Measurements from ENCODE around the gene GNG13. TPM values are rescaled to one million over a fixed set of nuclear protein-coding genes. Genes with fewer than 3 reads are reported as not detected.
A peak's percentile ranks its signal among the peaks of the same experiment; 100 is the strongest.

GNG13 gene
- total RNA-seq, 1 experiment from 2014 or later: 0.23 TPM

GRCh38 chr16:785563-786535 lies 14.7 kb downstream of the GNG13 start:
- BruUV-seq (replicated peaks): no TSS peak
- intact Hi-C loops (cut with micrococcal nuclease; ENCODE audit: unreplicated experiment) (loop anchor here (5.0 kb wide), 1 partner anchor 44 kb away; the partner anchor contains the start of gene CIAO3), in situ Hi-C loops (cut with HindIII; ENCODE audit: low pct_unique_long_range_greater_than_20kb, low sequenced_read_pairs) (no loop called here)
- CTCF ChIA-PET: interaction anchor here (0.5 to 1.4 kb wide), 7 partner anchors 40 to 76 kb away, joined by 3 to 7 read pairs (median 4); partner anchors contain the start of genes CIAO3 and METRN
- H3K27ac ChIP-seq (ENCODE audit: low read length): no peak overlapping the region
- H3K27me3 ChIP-seq (ENCODE audit: control insufficient read depth, insufficient read depth, low read length): no peaks in the 10 kb centered on the region
- TF ChIP-seq POLR2AphosphoS5 (IDR thresholded peaks at IDR 0.05; ENCODE audit: low read depth, low read length): no peak
- TF ChIP-seq, protein P1, sequence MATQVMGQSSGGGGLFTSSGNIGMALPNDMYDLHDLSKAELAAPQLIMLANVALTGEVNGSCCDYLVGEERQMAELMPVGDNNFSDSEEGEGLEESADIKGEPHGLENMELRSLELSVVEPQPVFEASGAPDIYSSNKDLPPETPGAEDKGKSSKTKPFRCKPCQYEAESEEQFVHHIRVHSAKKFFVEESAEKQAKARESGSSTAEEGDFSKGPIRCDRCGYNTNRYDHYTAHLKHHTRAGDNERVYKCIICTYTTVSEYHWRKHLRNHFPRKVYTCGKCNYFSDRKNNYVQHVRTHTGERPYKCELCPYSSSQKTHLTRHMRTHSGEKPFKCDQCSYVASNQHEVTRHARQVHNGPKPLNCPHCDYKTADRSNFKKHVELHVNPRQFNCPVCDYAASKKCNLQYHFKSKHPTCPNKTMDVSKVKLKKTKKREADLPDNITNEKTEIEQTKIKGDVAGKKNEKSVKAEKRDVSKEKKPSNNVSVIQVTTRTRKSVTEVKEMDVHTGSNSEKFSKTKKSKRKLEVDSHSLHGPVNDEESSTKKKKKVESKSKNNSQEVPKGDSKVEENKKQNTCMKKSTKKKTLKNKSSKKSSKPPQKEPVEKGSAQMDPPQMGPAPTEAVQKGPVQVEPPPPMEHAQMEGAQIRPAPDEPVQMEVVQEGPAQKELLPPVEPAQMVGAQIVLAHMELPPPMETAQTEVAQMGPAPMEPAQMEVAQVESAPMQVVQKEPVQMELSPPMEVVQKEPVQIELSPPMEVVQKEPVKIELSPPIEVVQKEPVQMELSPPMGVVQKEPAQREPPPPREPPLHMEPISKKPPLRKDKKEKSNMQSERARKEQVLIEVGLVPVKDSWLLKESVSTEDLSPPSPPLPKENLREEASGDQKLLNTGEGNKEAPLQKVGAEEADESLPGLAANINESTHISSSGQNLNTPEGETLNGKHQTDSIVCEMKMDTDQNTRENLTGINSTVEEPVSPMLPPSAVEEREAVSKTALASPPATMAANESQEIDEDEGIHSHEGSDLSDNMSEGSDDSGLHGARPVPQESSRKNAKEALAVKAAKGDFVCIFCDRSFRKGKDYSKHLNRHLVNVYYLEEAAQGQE (IDR thresholded peaks at IDR 0.05; ENCODE audit: insufficient read depth in 1 of 2, low read depth in 2 of 2, low read length in 1 of 2): no peak; a peak in 1 of 4 replicates
- peak; percentile 96 for TF ChIP-seq CTCF (IDR thresholded peaks at IDR 0.05)
- TF ChIP-seq TCF7L2 (IDR thresholded peaks at IDR 0.05; ENCODE audit: low read depth, low read length): no peak
- TF ChIP-seq SIN3A (IDR thresholded peaks at IDR 0.05; ENCODE audit: borderline replicate concordance, insufficient read depth, low read depth, low read length): no peak
- POLR2A ChIA-PET: no interaction called here
- H3K4me3 ChIP-seq (ENCODE audit: low read depth in 2 of 2, low read length in 2 of 2): no peak overlapping the region
- H3K9me3 ChIP-seq (ENCODE audit: control insufficient read depth, insufficient read depth, low read depth, low read length): no peaks in the 10 kb centered on the region
- ATAC-seq (peak; percentile 58), DNase-seq (ENCODE audit: low read depth, low spot score) (no peak)
- H3K4me1 ChIP-seq (ENCODE audit: control insufficient read depth, insufficient read depth, low read length): peaks cover 4% of the 10 kb centered on the region
- peaks cover 2% of the 10 kb centered on the region; the same call in 1 of the 2 replicates for H3K36me3 ChIP-seq (ENCODE audit: control insufficient read depth, insufficient read depth, low read length)

DNA sequence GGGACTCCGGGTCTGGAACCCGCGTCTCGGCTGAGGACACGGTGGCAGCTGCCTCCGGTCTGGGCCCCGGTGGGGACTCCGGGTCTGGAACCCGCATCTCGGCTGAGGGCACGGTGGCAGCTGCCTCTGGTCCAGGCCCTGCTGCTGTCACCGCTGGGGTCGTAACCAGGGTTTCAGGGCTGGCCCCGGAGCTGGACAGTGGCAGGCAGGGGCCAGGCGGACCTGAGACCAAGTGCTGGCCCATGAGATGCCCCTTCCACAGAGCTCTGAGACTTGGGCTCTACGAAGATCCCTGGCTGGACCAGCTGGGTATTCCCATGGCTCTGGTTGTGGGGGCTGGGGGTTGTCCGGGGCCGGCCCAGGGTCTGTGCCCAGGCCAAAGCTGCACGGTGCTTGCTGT lies 16.1 kb downstream of the GNG13 start:
- Histone ChIP-seq H3K27me3 (ENCODE audit: control insufficient read depth, insufficient read depth, low read length) (no peaks in the 10 kb centered on the region), H3K9me3 (ENCODE audit: control insufficient read depth, insufficient read depth, low read depth, low read length) (no peaks in the 10 kb centered on the region), H3K36me3 (ENCODE audit: control insufficient read depth, insufficient read depth, low read length) (peaks cover 2% of the 10 kb centered on the region; the same call in 1 of the 2 replicates), H3K27ac (ENCODE audit: low read length) (no peak overlapping the region), H3K4me3 (ENCODE audit: low read depth in 2 of 2, low read length in 2 of 2) (no peak overlapping the region), H3K4me1 (ENCODE audit: control insufficient read depth, insufficient read depth, low read length) (peaks cover 4% of the 10 kb centered on the region)
- no peak for DNase-seq (ENCODE audit: low read depth, low spot score)
- CTCF ChIA-PET: interaction anchor here (1.2 to 1.4 kb wide), 4 partner anchors 38 to 75 kb away, joined by 4 to 7 read pairs (median 4); no protein-coding TSS in a partner anchor
- POLR2A ChIA-PET: interaction anchor here (0.6 kb wide), 3 partner anchors 11 to 56 kb away, joined by 3 to 10 read pairs (median 5); no protein-coding TSS in a partner anchor
- no TSS peak for BruUV-seq (replicated peaks)
- in situ Hi-C loops (cut with HindIII; ENCODE audit: low pct_unique_long_range_greater_than_20kb, low sequenced_read_pairs): no loop called here
- intact Hi-C loops (cut with micrococcal nuclease; ENCODE audit: unreplicated experiment): no loop called here
- ATAC-seq: no peak
- TF ChIP-seq CTCF (IDR thresholded peaks at IDR 0.05): no peak
- TF ChIP-seq SIN3A (IDR thresholded peaks at IDR 0.05; ENCODE audit: borderline replicate concordance, insufficient read depth, low read depth, low read length): no peak
- TF ChIP-seq POLR2AphosphoS5 (IDR thresholded peaks at IDR 0.05; ENCODE audit: low read depth, low read length): no peak
- TF ChIP-seq TCF7L2 (IDR thresholded peaks at IDR 0.05; ENCODE audit: low read depth, low read length): no peak
- TF ChIP-seq, protein P1 (IDR thresholded peaks at IDR 0.05; ENCODE audit: insufficient read depth in 1 of 2, low read depth in 2 of 2, low read length in 1 of 2): no peak

Measured in Panc1 (cell line).